K562 (cell line): ENCODE results near the gene LRP2. TPM values are rescaled to one million over a fixed set of nuclear protein-coding genes. Genes with fewer than 3 reads are reported as not detected.

Experiments
- AFF1 ChIP-seq, 2 experiments: fragments of 450-650 bp; IDR thresholded peaks; 2 replicates each; pipeline ENCODE4 v1.6.1; 2018; ENCODE audit warnings: mild to moderate bottlenecking in 2 of 2, low read depth in 1 of 2; ENCODE audit not compliant: partially characterized antibody in 2 of 2
- ATF6 ChIP-seq: sonication (generic); formaldehyde crosslinking; IDR thresholded peaks from 2 replicates; pipeline ENCODE4 v1.4.0; 2020; ENCODE audit warnings: mild to moderate bottlenecking, missing genetic modification reagents
- CHD1 ChIP-seq: fragments of 200-600 bp; sonication (generic); IDR thresholded peaks from one replicate; pipeline ENCODE4 v1.6.1; 2012; ENCODE audit warnings: mild to moderate bottlenecking, moderate library complexity, low read length, inconsistent platforms
- CHD2 ChIP-seq: IDR thresholded peaks from 2 replicates; pipeline ENCODE4 v1.6.1; 2011; ENCODE audit warnings: low read depth, low read length
- ETV1 ChIP-seq: fragments of 450-650 bp; conservative IDR thresholded peaks from 2 replicates; pipeline ENCODE4 v1.6.1; 2016; ENCODE audit warnings: missing genetic modification characterization, control low read depth, low read depth, missing compliant biosample characterization
- KDM4B ChIP-seq, 2 experiments: fragments of 450-650 bp in 1 of 2; sonication (generic) in 1 of 2; IDR thresholded peaks; 2 replicates each; pipeline ENCODE4 v1.6.1; 2016 to 2017; ENCODE audit warnings: borderline replicate concordance in 2 of 2, antibody characterized with exemption in 1 of 2, low read depth in 1 of 2, mild to moderate bottlenecking in 1 of 2
- KLF6 ChIP-seq: fragments of 250-450 bp; sonication (Bioruptor Pico); IDR thresholded peaks from 2 replicates; pipeline ENCODE4 v1.4.0; 2020; ENCODE audit warnings: mild to moderate bottlenecking, moderate library complexity, borderline replicate concordance
- MCM2 ChIP-seq: fragments of 450-650 bp; IDR thresholded peaks from 2 replicates; pipeline ENCODE4 v1.6.1; 2017; ENCODE audit warnings: low read depth, mild to moderate bottlenecking
- NFRKB ChIP-seq: fragments of 450-650 bp; IDR thresholded peaks from 2 replicates; pipeline ENCODE4 v1.6.1; 2016; ENCODE audit warnings: low read depth
- STAT5A ChIP-seq: IDR thresholded peaks from 2 replicates; pipeline ENCODE4 v1.6.1; 2012; ENCODE audit warnings: low read length, inconsistent platforms, borderline replicate concordance
- TEAD2 ChIP-seq: fragments of 450-650 bp; IDR thresholded peaks from 2 replicates; pipeline ENCODE4 v1.6.1; 2016; ENCODE audit warnings: missing genetic modification characterization, control low read depth, missing compliant biosample characterization
- TFAP4 ChIP-seq: sonication (generic); formaldehyde crosslinking; IDR thresholded peaks from 2 replicates; pipeline ENCODE4 v1.8.0; 2022; ENCODE audit warnings: missing genetic modification reagents, mild to moderate bottlenecking, moderate library complexity, borderline replicate concordance
- ZBTB11 ChIP-seq, 3 experiments: fragments of 200-800 bp in 1 of 3; fragments of 250-450 bp in 1 of 3; fragments of 450-650 bp in 1 of 3; sonication (Bioruptor Pico) in 1 of 3; sonication (Bioruptor generic) in 1 of 3; formaldehyde crosslinking in 1 of 3; IDR thresholded peaks; 2 replicates each; pipeline versions ENCODE4 v1.6.1 to v1.8.0; 2016 to 2022; ENCODE audit warnings: mild to moderate bottlenecking in 2 of 3, missing genetic modification characterization in 2 of 3, missing compliant biosample characterization in 1 of 3, moderate library complexity in 1 of 3
- ZNF324 ChIP-seq: fragments of 250-450 bp; sonication (Bioruptor Pico); IDR thresholded peaks from 2 replicates; pipeline ENCODE4 v1.4.0; 2020; ENCODE audit warnings: mild to moderate bottlenecking
- ZNF717 ChIP-seq: fragments of 250-450 bp; sonication (Bioruptor Pico); IDR thresholded peaks from 2 replicates; pipeline ENCODE4 v1.5.0; 2021
- ZNF780A ChIP-seq: fragments of 250-450 bp; sonication (Bioruptor Pico); IDR thresholded peaks from 2 replicates; pipeline ENCODE4 v1.5.0; 2021; ENCODE audit warnings: mild to moderate bottlenecking
- polyA plus RNA-seq, 8 experiments: library from polyadenylated mRNA; depleted of rRNA in 4 of 8; stranded (reverse) in 5 of 8; unstranded in 3 of 8; fragments of >200 nt; fragmentation: Nextera tagmentation in 2 of 8; fragmentation: Illumina TruSeq in 1 of 8; extraction: Ambion mirVana in 2 of 8; extraction: Trizol in 1 of 8; gene quantifications; 2 replicates each; pipeline versions ENCODE4 v1.2.1 to v1.2.3, GENCODE V29; 2011 to 2014; ENCODE audit warnings: inconsistent platforms in 1 of 8, missing spikeins in 1 of 8
- total RNA-seq, 7 experiments: library from RNA; depleted of rRNA in 6 of 7; stranded (reverse); fragments of >200 nt in 6 of 7; fragmentation: Illumina TruSeq in 2 of 7; extraction: Trizol in 2 of 7; gene quantifications; 2 replicates each; pipeline versions ENCODE4 v1.2.1 to v1.2.3, GENCODE V29; 2011 to 2021; ENCODE audit warnings: low replicate concordance in 1 of 7

LRP2 gene
- total and polyA plus RNA-seq, 9 of the 15 experiments (the other 6 are each of a cell fraction or from before 2014, with no cell fraction given), result 0.04 to 0.18 (median 0.11) TPM; not detected in 1

- TF ChIP-seq CHD1 (no peak), ZBTB11 (CRISPR knock-in tag; IDR thresholded peaks at IDR 0.05) (peak in 1 of 3 experiments; percentile 31; a peak in 1 of 6 replicates), STAT5A (0 out of 2 replicates have a peak, but pooled peaks have one; percentile 51), ZNF780A (CRISPR knock-in tag) (no peak), AFF1 (IDR thresholded peaks at IDR 0.05; ENCODE audit: low read depth in 1 of 2, partially characterized antibody in 2 of 2) (peak in 1 of 2 experiments; percentile 13), ZNF717 (CRISPR knock-in tag) (no peak), ATF6 (CRISPR knock-in tag) (no peak), CHD2 (0 out of 2 replicates have a peak, but pooled peaks have one; percentile 27), KLF6 (CRISPR knock-in tag) (no peak), NFRKB (no peak), ETV1 (tag) (no peak), TEAD2 (tag) (no peak), ZNF324 (CRISPR knock-in tag) (no peak), TFAP4 (CRISPR knock-in tag) (no peak), KDM4B (IDR thresholded peaks at IDR 0.05; ENCODE audit: borderline replicate concordance in 2 of 2, low read depth in 1 of 2) (no peak), MCM2 (no peak)
Observed at GRCh38 chr2:169129703-169130243, 232.6 kb downstream of the LRP2 start (continued).
